ENCODE data around the gene REEP6.
"Not testable (repeated sequence)": the region's sequence is repeated elsewhere in the genome, so short reads cannot be mapped to it uniquely, and the experiment has no call there.

REEP6 gene

GRCh38 chr19:1470305-1471009, 20.5 kb upstream of the REEP6 start:
- no peak for DNase-seq
- in situ Hi-C loops (cut with HindIII; ENCODE audit: low pct_ligation_motif_present, low pct_unique_long_range_greater_than_20kb, low sequenced_read_pairs), result no loop called here

- in situ Hi-C loops (cut with HindIII; ENCODE audit: low pct_ligation_motif_present, low pct_unique_long_range_greater_than_20kb, low sequenced_read_pairs), result no loop called here
These were observed 19.9 kb upstream of the REEP6 start for GRCh38 chr19:1471010-1471514.

GRCh38 chr19:1471515-1472160, 19.3 kb upstream of the REEP6 start:
- DNase-seq, result no peak

More at GRCh38 chr19:1471010-1471514, 19.9 kb upstream of the REEP6 start:
- DNase-seq, result no peak

DNA sequence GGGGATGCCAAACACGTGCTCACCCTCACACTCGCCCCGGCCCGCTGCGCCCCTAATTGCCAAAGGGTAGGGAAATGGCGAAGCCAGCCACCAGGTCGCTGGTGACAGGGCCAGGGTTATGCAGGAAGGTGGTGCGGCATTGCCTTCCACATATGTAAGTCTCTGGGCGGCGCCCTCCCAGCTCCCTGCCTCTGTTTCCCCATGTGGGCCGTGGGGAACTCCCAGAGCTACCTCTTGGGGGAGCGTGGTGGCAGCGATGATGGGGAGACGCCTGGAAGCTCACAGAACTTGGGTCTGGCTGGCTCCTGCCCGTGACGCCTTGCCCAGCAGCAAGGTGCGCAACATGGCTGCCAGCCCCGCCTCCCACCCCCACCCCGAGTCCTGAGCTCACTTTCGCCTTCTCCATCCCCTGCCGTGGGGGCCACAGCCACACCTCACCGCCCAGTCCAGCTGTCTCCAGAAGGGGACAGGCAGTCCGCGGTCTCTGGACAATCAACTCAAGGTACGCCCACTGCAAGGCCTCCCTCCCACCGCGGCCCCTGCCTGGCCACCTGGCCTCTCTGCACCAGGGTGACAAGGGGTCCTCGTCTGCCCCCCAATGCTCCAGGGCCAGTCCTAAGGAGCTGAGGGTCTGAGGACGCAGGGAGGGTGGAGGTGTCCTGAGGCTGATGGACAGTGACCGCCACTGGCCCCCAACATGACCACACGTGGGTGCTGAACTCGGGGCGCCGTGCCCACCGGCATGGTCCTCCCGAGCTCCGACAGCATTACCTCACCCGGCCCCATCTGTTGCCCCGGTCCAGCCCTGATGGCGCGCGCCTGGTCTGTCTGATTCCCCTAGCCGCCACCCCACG, 18.5 kb upstream of the REEP6 start:
- no peak for DNase-seq
- in situ Hi-C loops (cut with HindIII; ENCODE audit: low pct_ligation_motif_present, low pct_unique_long_range_greater_than_20kb, low sequenced_read_pairs), result no loop called here

More at GRCh38 chr19:1471515-1472160, 19.3 kb upstream of the REEP6 start:
- in situ Hi-C loops (cut with HindIII; ENCODE audit: low pct_ligation_motif_present, low pct_unique_long_range_greater_than_20kb, low sequenced_read_pairs), result no loop called here

DNA sequence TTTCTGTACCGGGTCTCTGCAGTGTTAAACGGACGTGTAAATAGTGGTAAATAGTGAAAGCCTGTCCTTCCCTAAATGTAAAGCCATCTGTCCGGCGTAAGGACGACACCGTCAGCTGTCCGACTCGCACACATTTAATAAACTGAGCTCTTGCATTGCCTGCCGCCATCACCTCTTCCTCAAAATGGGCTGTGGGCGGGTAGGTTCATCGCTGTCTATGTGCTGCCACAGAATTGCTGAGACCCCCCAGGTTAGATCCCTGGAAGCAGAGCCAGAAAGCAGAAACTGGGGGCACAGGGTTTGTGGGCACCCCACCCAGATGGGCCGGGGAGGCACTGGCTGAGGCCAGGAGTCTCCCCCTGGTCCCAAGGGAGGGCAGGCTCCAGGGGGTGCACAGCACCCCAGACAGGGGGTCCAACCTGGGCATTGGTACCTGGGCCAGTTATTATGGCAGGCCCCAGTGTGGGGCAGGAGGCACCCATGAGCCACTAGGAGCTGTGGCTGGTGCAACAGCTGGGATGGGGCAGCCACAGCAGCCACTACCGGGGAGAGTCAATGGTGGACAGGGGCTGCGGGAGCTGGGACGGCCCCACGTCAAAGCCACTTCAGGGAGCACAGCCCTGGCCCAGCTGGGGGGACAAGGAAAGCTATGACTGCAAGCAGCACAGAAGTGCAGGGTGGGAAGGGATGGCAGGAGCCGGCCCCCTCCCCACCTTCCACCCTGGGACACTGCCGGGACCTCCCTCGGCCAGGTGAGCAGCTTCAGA, 17.7 kb upstream of the REEP6 start:
- no peak for DNase-seq
- in situ Hi-C loops (cut with HindIII; ENCODE audit: low pct_ligation_motif_present, low pct_unique_long_range_greater_than_20kb, low sequenced_read_pairs), result no loop called here

- in situ Hi-C loops (cut with HindIII; ENCODE audit: low pct_ligation_motif_present, low pct_unique_long_range_greater_than_20kb, low sequenced_read_pairs), result no loop called here
- DNase-seq, result no peak
These were observed 16.8 kb upstream of the REEP6 start for GRCh38 chr19:1474011-1474764.

DNA sequence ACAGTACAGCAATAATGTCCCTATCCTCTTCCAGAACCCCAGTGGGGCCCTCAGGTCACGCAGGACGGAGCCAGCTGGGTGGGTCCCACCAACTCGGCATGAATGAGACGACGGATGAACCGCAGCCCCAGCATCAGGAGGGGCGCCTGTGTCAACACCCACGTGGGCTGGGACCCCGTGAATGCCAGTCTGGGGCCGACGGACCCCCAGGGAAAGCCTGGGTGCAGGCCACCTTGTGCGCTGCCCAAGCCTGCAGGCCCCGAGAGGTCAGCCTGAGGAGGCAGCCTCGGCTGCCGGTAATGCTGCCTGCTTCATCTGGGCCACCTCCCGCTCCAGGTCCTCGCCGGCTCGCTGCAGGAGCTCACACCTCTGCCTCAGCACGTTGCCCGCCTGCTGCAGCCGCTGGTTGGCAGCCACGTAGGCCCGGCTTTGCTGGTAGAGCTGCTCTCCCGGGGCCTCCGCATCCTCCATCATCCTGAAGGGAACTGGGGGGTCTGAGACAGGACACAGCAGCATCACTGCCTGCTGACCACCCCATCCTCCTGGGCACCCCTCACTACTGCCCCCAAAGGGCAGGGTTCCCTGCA, 16.1 kb upstream of the REEP6 start:
- in situ Hi-C loops (cut with HindIII; ENCODE audit: low pct_ligation_motif_present, low pct_unique_long_range_greater_than_20kb, low sequenced_read_pairs), result no loop called here
- DNase-seq, result no peak

GRCh38 chr19:1475751-1476437, 15.1 kb upstream of the REEP6 start:
- no peak for DNase-seq
- in situ Hi-C loops (cut with HindIII; ENCODE audit: low pct_ligation_motif_present, low pct_unique_long_range_greater_than_20kb, low sequenced_read_pairs), result no loop called here

- in situ Hi-C loops (cut with HindIII; ENCODE audit: low pct_ligation_motif_present, low pct_unique_long_range_greater_than_20kb, low sequenced_read_pairs), result not testable (repeated sequence)
These were observed 13.9 kb upstream of the REEP6 start for GRCh38 chr19:1477056-1477455.

DNA sequence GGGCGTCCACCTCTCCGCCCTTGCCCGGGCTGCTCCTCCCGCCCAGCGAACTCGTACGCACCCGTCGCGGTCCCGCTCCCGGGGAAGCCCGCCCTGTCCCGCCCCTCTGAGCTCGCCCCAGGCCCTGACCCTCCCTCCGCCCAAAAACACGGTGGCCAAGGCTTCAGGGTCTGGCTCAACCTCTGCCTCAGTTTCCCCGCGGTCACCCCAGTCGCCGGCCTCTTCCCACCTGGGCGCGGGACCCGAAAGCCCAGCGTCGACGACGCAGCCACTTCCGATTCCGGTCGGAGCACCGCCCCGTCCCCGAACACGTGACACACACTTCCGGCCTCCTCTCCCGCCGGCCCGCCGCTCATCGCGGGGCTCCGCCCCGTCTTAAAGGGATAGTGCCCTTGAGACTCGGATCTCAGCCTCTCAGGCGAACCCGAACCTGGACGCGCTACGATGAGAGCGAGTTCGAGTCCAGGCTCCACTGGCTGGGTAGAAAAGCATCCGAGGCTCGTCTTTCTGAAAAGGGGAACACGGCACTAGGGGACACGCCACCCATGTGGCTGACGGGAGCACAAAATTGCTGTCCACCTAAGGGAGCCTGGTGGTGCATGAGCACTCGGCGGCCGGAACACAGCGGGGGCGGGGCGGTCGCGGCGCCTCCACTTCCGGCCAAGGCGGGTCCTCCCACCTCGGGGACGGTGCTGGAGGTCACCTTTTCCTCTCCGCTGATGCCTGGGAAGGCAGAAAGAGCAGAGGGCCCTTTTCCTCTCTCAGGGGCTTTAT, 11.9 kb upstream of the REEP6 start, which contains the start of gene C19orf25:
C19orf25 (minus strand) TSS at position 282 of the 774 bp plus-strand sequence. CDS start 312 bp downstream, outside the sequence.
- in situ Hi-C loops (cut with HindIII; ENCODE audit: low pct_ligation_motif_present, low pct_unique_long_range_greater_than_20kb, low sequenced_read_pairs), result no loop called here
- peak; percentile 93 for DNase-seq

More at GRCh38 chr19:1477056-1477455, 13.9 kb upstream of the REEP6 start:
- DNase-seq, result not testable (repeated sequence)

GRCh38 chr19:1481224-1481892, 9.6 kb upstream of the REEP6 start:
- no peak for DNase-seq
- in situ Hi-C loops (cut with HindIII; ENCODE audit: low pct_ligation_motif_present, low pct_unique_long_range_greater_than_20kb, low sequenced_read_pairs), result no loop called here

GRCh38 chr19:1481893-1482360, 9.1 kb upstream of the REEP6 start:
- in situ Hi-C loops (cut with HindIII; ENCODE audit: low pct_ligation_motif_present, low pct_unique_long_range_greater_than_20kb, low sequenced_read_pairs), result no loop called here
- DNase-seq, result no peak

GRCh38 chr19:1482361-1483130, 8.4 kb upstream of the REEP6 start:
- no peak for DNase-seq
- in situ Hi-C loops (cut with HindIII; ENCODE audit: low pct_ligation_motif_present, low pct_unique_long_range_greater_than_20kb, low sequenced_read_pairs), result no loop called here

- DNase-seq, result no peak
- in situ Hi-C loops (cut with HindIII; ENCODE audit: low pct_ligation_motif_present, low pct_unique_long_range_greater_than_20kb, low sequenced_read_pairs), result no loop called here
These were observed 7.6 kb upstream of the REEP6 start for GRCh38 chr19:1483131-1483978.

Data from ACHN (cell line).